Measurements from ENCODE around the gene C2orf42.
A peak's percentile ranks its signal among the peaks of the same experiment; 100 is the strongest.
"Not testable (repeated sequence)": the region's sequence is repeated elsewhere in the genome, so short reads cannot be mapped to it uniquely, and the experiment has no call there.

The C2orf42 gene
- 16.1 to 29.6 (median 21.7) reads per million in 9 experiments for total RNA-seq

DNA sequence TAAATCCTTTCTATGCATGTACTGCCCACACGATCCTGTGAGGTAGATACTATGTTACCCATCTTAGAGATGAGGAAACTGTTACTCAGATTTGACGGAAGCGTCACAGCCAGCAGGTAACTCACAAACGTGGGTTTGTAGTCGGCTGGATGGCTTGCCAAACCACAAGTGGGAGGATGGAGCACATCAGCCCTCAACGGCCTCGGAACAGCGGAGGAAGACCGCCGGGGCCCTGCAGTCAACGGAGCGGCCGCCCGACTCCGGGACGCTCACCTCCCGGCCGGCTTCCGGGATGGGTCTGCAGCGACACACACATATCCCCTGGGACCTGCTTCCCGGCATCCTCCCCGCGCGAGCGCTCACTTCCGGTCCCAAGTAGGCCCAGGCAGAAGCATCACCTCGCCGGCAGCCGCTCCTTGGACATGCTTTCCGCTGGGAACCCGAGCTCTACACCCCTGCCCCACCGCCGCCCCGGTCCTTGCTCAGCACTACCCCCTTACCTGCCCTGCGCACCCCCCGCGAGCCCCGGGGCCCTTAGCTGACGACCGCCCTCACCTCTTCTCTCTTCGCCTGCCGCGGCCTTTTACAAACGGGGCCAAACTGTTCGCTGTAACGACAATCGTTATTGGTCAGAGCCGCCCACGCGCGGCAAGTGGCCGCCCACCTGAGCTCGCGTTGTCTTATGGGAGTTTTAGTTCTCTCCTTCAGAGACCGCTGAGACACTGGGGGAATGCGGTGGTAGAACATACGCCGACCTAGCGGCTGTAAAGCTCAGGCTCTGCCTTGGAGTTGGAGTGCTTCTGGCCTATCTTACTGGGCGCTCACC, at the start of gene C2orf42:
TSS of gene C2orf42 (minus strand) at position 602 of the 826 bp plus-strand sequence. CDS start 9,034 bp downstream, outside the sequence.
- peaks cover 9% of the 10 kb centered on the region in 2 donors for H3K4me1 Mint-ChIP-seq (ENCODE audit: low read depth in 2 of 2)
- H3K27me3 Mint-ChIP-seq: no peaks in the 10 kb centered on the region
- peak within 1 kb of the TSS; percentile 87 to 92 for H3K4me3 Mint-ChIP-seq
- H3K27ac Mint-ChIP-seq: peak within 1 kb of the TSS; percentile 97 to 98
- DNase-seq (peak; percentile 93 to 95 (median 94)), ATAC-seq (replicated peaks) (peak; percentile 83)
- no peaks in the 10 kb centered on the region for H3K9me3 Mint-ChIP-seq
- H3K36me3 Mint-ChIP-seq (ENCODE audit: insufficient read depth): peaks cover 24% of the 10 kb centered on the region

DNA sequence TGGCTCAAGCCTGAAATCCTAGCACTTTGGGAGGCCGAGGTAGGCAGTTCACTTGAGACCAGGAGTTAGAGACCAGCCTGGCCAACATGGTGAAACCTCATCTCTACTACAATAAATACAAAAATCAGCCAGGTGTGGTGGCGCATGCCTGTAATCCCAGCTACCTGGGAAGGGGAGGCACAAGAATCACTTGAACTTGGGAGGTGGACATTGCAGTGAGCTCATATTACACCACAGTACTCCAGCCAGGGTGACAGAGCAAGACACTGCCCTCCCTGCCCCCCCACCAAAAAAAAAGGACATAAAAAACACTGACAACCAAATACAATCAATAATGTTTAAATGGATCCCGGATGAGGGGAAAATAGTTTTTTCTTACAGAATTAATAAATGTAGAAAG, 49.8 kb upstream of the C2orf42 start:
- Mint-ChIP-seq H3K27me3 (no peaks in the 10 kb centered on the region), H3K27ac (peak overlapping the region in 1 of 2 donors; percentile 47), H3K4me1 (ENCODE audit: low read depth in 2 of 2) (peaks cover 27 to 31% of the 10 kb centered on the region in 2 donors), H3K36me3 (ENCODE audit: insufficient read depth) (peaks cover 34% of the 10 kb centered on the region), H3K4me3 (no peak overlapping the region), H3K9me3 (no peaks in the 10 kb centered on the region)
- DNase-seq (no peak), ATAC-seq (replicated peaks) (no peak)

DNA sequence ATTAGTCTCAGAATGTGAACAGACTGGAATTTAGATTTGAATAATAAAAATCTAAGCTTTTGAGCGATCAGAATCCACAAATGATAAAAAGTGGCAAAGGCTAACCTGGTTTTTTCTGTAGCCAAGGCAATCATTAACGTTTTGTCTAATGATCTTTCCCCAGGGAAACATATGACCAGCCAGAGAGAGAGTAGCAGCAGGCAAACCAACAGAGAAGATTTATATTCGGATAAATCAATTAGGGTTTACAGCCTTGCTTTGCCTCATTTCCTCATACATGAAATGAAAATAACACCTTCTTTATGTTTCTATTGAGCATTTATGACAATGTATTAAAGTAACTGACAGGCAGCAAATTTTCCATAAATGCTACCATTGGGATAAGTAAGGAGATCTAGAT, 43.1 kb upstream of the C2orf42 start:
- ATAC-seq (replicated peaks) (no peak), DNase-seq (no peak)
- Mint-ChIP-seq H3K36me3 (ENCODE audit: insufficient read depth) (peaks cover 88% of the 10 kb centered on the region), H3K9me3 (no peaks in the 10 kb centered on the region), H3K4me3 (no peak overlapping the region), H3K27ac (no peak overlapping the region), H3K27me3 (no peaks in the 10 kb centered on the region), H3K4me1 (ENCODE audit: low read depth in 2 of 2) (no peaks in the 10 kb centered on the region)

DNA sequence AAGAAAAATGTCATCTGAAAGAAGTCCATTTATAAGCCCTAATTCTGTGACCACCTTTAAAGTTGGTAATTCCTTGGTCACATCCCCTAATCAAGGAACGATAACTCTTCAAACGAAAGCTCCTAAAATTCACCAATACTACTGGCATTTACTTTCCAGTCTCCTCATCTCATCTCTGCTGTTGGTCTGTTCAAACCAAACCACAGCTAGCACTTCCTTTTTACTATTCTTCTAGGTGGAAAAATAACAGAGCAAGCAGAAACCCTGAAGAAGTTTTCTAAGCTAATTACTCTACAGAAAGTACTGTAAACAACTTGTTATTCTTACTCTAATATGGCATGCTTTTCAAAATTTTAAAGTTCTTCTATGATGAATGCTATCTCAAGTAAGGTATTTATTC, 36.0 kb upstream of the C2orf42 start:
- Mint-ChIP-seq H3K9me3 (no peaks in the 10 kb centered on the region), H3K36me3 (ENCODE audit: insufficient read depth) (peaks cover 96% of the 10 kb centered on the region), H3K4me3 (no peak overlapping the region), H3K27ac (peak overlapping the region; percentile 17 to 31), H3K27me3 (no peaks in the 10 kb centered on the region), H3K4me1 (ENCODE audit: low read depth in 2 of 2) (peaks cover 3 to 4% of the 10 kb centered on the region in 2 donors)
- ATAC-seq (replicated peaks): no peak
- DNase-seq: no peak

DNA sequence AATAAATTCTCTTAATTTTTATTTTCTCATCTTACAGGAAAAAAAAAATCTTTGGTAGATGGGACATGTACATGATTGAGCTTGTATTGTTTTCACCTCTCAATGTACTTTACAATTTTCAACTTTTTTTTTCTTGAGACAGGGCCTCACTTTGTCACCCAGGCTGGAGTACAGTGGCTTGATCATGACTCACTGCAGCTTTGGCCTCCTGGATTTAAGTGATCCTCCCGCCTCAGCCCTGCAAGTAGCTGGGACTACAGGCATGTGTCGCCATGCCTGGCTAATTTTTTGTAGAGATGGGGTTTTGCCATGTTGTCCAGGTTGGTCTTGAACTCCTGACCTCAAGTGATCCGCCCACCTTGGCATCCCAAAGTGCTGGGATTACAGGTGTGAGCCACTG, 32.5 kb upstream of the C2orf42 start:
- not testable (repeated sequence) for H3K27me3 Mint-ChIP-seq; H3K27ac Mint-ChIP-seq; H3K4me3 Mint-ChIP-seq; ATAC-seq (replicated peaks); H3K4me1 Mint-ChIP-seq (ENCODE audit: low read depth in 2 of 2); H3K9me3 Mint-ChIP-seq; DNase-seq
- peaks cover 96% of the 10 kb centered on the region for H3K36me3 Mint-ChIP-seq (ENCODE audit: insufficient read depth)

DNA sequence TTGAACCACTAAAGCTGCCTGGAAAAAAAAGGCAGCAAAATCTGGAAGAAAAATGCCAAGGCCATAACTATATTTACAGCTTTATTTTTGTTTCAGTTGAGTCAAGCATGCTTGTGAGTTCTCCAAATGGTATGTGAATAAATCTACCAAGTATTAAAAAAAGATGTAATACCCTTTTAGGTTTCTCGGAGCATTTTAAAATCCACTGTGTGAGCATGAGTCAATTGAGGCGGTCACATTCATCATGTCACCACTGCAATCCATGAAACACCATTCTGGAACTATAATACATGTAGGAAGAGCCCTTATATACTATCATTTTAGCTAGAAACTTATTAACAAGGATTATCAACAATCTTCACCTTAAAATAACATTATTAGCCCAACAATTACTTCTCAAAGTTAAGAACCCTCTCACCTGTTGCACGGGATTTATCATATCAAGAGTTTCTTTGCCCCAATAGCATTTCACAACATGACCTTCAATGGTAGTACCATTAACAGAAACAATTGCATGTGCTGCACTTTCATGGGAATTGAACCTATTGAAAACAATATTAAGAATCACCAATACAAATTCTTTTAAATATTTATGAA, 24.2 kb upstream of the C2orf42 start:
- Mint-ChIP-seq H3K9me3 (no peaks in the 10 kb centered on the region), H3K27me3 (no peaks in the 10 kb centered on the region), H3K4me1 (ENCODE audit: low read depth in 2 of 2) (no peaks in the 10 kb centered on the region), H3K27ac (peak overlapping the region in 1 of 2 donors; percentile 71), H3K4me3 (no peak overlapping the region), H3K36me3 (ENCODE audit: insufficient read depth) (peaks cover 88% of the 10 kb centered on the region)
- no peak for ATAC-seq (replicated peaks)
- DNase-seq: no peak

DNA sequence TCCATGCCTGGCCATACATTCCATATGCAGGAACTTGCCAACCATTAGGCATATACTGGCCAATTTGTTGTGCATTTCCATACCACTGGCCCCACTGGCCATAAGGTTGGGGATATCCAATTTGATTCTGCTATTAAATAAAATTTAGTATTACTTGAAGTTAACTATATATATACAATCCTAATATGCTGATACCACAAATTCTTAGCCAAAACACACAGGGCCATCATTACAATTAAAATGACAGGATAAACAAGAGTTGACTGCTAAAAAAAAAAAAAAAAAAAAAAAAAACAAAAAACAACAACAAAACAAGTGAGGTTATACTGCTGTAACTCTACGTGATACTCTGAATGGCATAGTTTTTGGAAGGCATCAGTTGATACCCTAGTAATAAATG, 23.5 kb upstream of the C2orf42 start:
- ATAC-seq (replicated peaks) (no peak), DNase-seq (no peak)
- Mint-ChIP-seq H3K27me3 (no peaks in the 10 kb centered on the region), H3K4me1 (ENCODE audit: low read depth in 2 of 2) (no peaks in the 10 kb centered on the region), H3K27ac (peak overlapping the region in 1 of 2 donors; percentile 71), H3K36me3 (ENCODE audit: insufficient read depth) (peaks cover 84% of the 10 kb centered on the region), H3K4me3 (no peak overlapping the region), H3K9me3 (no peaks in the 10 kb centered on the region)

DNA sequence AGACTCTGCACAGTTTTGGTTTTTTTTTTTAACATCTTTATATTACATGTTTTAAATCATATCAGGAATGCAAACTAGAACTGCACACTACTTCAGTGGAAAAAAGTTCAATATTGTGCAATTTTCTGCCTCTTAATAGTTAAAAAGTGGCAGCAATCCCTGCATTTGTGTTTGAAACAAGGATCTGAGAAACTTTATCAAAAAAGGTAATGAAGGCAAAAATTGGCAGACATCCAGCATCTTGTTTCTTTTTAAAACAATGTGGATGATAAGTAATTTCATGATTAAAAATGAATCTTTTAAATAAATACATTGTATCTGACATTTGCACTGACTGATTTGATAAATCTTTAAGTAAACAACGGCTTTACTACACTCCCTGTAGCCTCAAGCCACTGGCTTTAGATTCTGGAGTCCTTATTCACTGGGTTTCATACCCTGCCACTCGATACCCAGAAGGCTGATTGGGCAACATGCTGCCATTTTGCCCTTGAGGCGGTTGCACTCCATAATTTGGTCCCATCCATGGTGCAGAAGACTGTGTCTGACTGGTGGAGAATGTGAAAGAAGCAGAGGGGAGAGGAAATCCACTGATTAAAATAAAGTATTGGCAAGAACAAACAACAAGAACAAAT, 21.6 kb upstream of the C2orf42 start:
- H3K27ac Mint-ChIP-seq: peak overlapping the region in 1 of 2 donors; percentile 58

DNA sequence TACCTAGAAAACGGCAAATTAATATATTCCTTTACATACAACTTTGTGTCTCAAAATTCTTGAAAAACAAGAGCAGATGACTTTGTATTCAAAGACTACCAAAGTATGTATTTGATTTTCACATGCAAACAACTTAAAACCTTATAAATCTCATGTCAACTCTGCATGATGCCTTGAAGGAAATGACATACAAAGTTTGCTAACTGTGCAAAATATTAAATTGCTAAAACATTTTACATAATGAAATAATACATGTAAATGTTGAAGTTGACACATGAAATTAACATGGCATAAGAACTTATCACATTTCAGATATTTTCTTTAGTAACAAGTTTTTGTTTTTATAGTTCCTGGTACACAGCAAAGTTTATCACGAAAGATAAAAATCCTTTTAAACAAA, 20.8 kb upstream of the C2orf42 start:
- no peaks in the 10 kb centered on the region for H3K4me1 Mint-ChIP-seq (ENCODE audit: low read depth in 2 of 2)
- no peaks in the 10 kb centered on the region for H3K9me3 Mint-ChIP-seq
- peaks cover 63% of the 10 kb centered on the region for H3K36me3 Mint-ChIP-seq (ENCODE audit: insufficient read depth)
- no peaks in the 10 kb centered on the region for H3K27me3 Mint-ChIP-seq
- ATAC-seq (replicated peaks): no peak
- no peak for DNase-seq
- no peak overlapping the region for H3K27ac Mint-ChIP-seq
- H3K4me3 Mint-ChIP-seq: no peak overlapping the region

More for the DNA sequence above, 21.6 kb upstream of the C2orf42 start:
- H3K9me3 Mint-ChIP-seq: no peaks in the 10 kb centered on the region
- H3K36me3 Mint-ChIP-seq (ENCODE audit: insufficient read depth): peaks cover 69% of the 10 kb centered on the region
- H3K27me3 Mint-ChIP-seq: no peaks in the 10 kb centered on the region
- ATAC-seq (replicated peaks) (no peak), DNase-seq (no peak)
- no peaks in the 10 kb centered on the region for H3K4me1 Mint-ChIP-seq (ENCODE audit: low read depth in 2 of 2)
- H3K4me3 Mint-ChIP-seq: no peak overlapping the region

DNA sequence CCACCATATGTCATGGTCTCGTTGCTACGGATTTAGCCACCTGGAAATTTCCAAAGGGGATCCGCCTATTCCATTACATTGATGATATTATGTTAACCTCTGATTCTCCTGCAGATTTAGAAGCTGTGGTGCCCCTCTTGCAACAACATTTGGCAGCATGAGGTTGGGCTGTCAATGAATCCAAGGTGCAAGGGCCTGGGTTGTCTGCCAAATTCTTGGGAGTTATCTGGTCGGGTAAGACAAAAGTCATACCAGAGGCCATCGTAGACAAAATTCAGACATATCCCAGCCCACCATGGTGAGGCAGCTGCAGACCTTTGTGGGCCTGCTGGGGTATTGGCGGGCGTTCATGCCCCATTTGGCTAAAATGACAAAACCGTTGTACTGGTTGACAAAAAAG, 13.6 kb upstream of the C2orf42 start:
- Mint-ChIP-seq H3K4me1 (ENCODE audit: low read depth in 2 of 2) (no peaks in the 10 kb centered on the region), H3K27ac (no peak overlapping the region), H3K36me3 (ENCODE audit: insufficient read depth) (peaks cover 4% of the 10 kb centered on the region), H3K9me3 (no peaks in the 10 kb centered on the region), H3K4me3 (no peak overlapping the region), H3K27me3 (no peaks in the 10 kb centered on the region)
- no peak for DNase-seq
- ATAC-seq (replicated peaks): no peak

DNA sequence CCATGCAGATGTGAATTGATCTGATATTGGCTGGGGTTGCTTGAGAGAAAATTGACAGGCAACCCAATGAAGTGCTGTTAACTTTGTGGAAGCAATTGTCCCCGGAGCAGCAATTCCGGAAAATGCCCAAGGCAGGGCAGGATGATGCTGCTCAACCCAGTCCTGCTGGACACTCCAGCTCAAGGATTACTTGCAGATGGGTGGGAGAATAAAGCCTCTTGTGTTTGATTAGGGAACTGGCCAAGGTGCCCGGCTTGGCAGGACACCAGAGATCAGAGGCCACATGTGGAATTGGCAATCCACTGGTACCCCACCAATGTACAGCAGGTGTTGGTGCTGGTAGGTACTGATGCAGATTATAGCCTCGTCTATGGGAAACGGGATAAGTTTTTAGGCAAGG, 12.3 kb upstream of the C2orf42 start:
- Mint-ChIP-seq H3K27ac (no peak overlapping the region), H3K9me3 (no peaks in the 10 kb centered on the region), H3K4me1 (ENCODE audit: low read depth in 2 of 2) (no peaks in the 10 kb centered on the region), H3K27me3 (no peaks in the 10 kb centered on the region), H3K36me3 (ENCODE audit: insufficient read depth) (no peaks in the 10 kb centered on the region), H3K4me3 (no peak overlapping the region)
- no peak for ATAC-seq (replicated peaks)
- no peak for DNase-seq

DNA sequence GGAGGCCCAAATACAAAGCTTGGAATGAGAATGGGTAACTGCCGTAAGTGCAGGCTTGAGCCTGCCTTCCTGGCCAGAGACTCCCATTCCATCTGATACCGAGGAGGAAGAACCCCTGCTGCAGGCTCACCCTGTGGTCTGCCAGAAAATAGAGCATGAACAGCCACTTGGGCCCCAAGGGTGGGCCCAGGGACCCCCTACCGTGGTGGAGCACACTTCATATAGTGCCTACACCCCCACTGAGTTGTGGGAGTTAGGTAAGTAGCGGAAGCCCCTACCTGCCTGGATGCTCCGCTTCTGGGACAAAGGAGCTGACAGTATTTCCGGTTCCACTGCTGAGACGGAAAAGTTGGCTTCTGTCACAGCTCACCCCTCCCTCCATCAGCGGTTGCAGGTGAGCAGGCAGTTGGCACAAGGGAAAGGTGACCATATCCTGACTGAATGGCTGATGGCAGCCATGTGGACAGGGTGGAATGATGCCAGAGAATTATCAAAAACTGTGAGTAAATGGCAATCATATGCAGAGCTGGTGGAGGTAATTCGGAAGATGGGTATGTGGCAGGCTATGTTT, 11.5 kb upstream of the C2orf42 start:
- Mint-ChIP-seq H3K9me3 (no peaks in the 10 kb centered on the region), H3K36me3 (ENCODE audit: insufficient read depth) (no peaks in the 10 kb centered on the region), H3K27me3 (no peaks in the 10 kb centered on the region), H3K4me1 (ENCODE audit: low read depth in 2 of 2) (no peaks in the 10 kb centered on the region), H3K4me3 (no peak overlapping the region), H3K27ac (no peak overlapping the region)
- ATAC-seq (replicated peaks): no peak
- DNase-seq: no peak

DNA sequence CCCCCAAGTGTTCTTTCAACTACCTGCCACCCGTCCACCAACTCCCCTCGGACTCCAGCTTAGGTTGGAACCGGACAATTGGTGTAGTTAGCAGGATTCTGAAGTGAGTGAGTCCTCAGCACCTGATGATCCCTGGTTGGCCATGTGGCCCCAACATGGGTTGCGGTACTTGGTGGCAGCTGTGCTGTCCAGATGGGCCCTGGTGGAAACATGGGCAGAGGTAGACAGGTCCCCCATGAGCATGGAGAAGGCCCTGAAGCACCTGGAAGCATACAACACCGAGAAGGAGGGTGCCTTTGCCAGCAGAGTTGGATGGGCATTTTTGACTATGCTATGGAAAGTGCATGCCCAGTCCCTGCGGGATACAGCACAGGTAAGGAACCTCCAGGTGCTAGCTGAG, 11.0 kb upstream of the C2orf42 start:
- Mint-ChIP-seq H3K27ac (no peak overlapping the region), H3K4me3 (no peak overlapping the region), H3K4me1 (ENCODE audit: low read depth in 2 of 2) (no peaks in the 10 kb centered on the region), H3K36me3 (ENCODE audit: insufficient read depth) (no peaks in the 10 kb centered on the region), H3K9me3 (no peaks in the 10 kb centered on the region), H3K27me3 (no peaks in the 10 kb centered on the region)
- DNase-seq (no peak), ATAC-seq (replicated peaks) (no peak)
